IMR-90 (cell line): ENCODE measurements around the gene PNMA5. TPM values are rescaled to one million over a fixed set of nuclear protein-coding genes. Genes with fewer than 3 reads are reported as not detected.

ENCODE experiments used
- ATAC-seq: fragments of 200-7000 bp; cut with Tn5 transposase; 2 replicates; pipeline ENCODE4 v1.9.1; 2020; ENCODE audit warnings: low read depth, mild to moderate bottlenecking, moderate library complexity
- BruUV-seq: library from RNA; stranded (reverse); fragments of 400-500 nt; replicated peaks from 2 replicates; lab custom pipeline; 2021; lab: Mats Ljungman, UMichigan
- CTCF ChIA-PET: fragments of 300-600 bp; formaldehyde crosslinking; extraction: SDS; loops from one replicate; lab custom pipeline; 2021; ENCODE audit warnings: antibody characterized with exemption; lab: Yijun Ruan, JAX
- POLR2A ChIA-PET: fragments of 300-600 bp; sonication (Branson Sonifier 250); formaldehyde crosslinking; loops from one replicate; lab custom pipeline; 2022; ENCODE audit warnings: antibody characterized with exemption; ENCODE audit not compliant: unreplicated experiment; lab: Charles Lee
- DNase-seq: peaks from one replicate; pipeline ENCODE4 v3.0.0; 2013
- H2AFZ ChIP-seq: replicated peaks from 2 replicates; pipeline ENCODE3; 2013; ENCODE audit warnings: low read length, mild to moderate bottlenecking; ENCODE audit not compliant: poor library complexity
- H2AK5ac ChIP-seq: 2 replicates; pipeline ENCODE4 v1.6.1; 2013; ENCODE audit warnings: low read depth, low read length, inconsistent platforms
- H2AK9ac ChIP-seq: replicated peaks from 2 replicates; pipeline ENCODE3; 2013; ENCODE audit warnings: mild to moderate bottlenecking, low read depth, low read length, moderate library complexity; ENCODE audit not compliant: poor library complexity
- H2BK120ac ChIP-seq: 2 replicates; pipeline ENCODE4 v1.6.1; 2013; ENCODE audit warnings: low read depth, low read length, inconsistent platforms
- H2BK15ac ChIP-seq: 3 replicates; pipeline ENCODE4 v1.6.1; 2013; ENCODE audit warnings: low read depth, low read length, inconsistent platforms
- H2BK20ac ChIP-seq: 2 replicates; pipeline ENCODE4 v1.6.1; 2013; ENCODE audit warnings: low read depth, mild to moderate bottlenecking, inconsistent platforms, low read length, moderate library complexity
- H2BK5ac ChIP-seq: 2 replicates; pipeline ENCODE4 v1.6.1; 2013; ENCODE audit warnings: mild to moderate bottlenecking, low read depth, low read length, inconsistent platforms; ENCODE audit not compliant: poor library complexity, severe bottlenecking
- H3K14ac ChIP-seq: replicated peaks from 2 replicates; pipeline ENCODE4 v1.6.1; 2013; ENCODE audit warnings: low read depth, low read length, inconsistent platforms
- H3K18ac ChIP-seq: 2 replicates; pipeline ENCODE4 v1.6.1; 2013; ENCODE audit warnings: low read depth, low read length, control low read depth
- H3K23ac ChIP-seq: 2 replicates; pipeline ENCODE4 v1.6.1; 2013; ENCODE audit warnings: low read depth, low read length, inconsistent platforms
- H3K27ac ChIP-seq: 2 replicates; pipeline ENCODE4 v1.5.1; 2013; ENCODE audit warnings: mild to moderate bottlenecking, control low read depth, low read length; ENCODE audit not compliant: insufficient read depth
- H3K27me3 ChIP-seq: 2 replicates; pipeline ENCODE4 v1.6.1; 2013; ENCODE audit warnings: low read length; ENCODE audit not compliant: control insufficient read depth, insufficient read depth
- H3K36me3 ChIP-seq: 2 replicates; pipeline ENCODE4 v1.6.1; 2013; ENCODE audit warnings: low read length, mixed read lengths; ENCODE audit not compliant: control insufficient read depth, insufficient read depth
- H3K4ac ChIP-seq: 2 replicates; pipeline ENCODE4 v1.6.1; 2013; ENCODE audit warnings: low read depth, low read length, inconsistent platforms
- H3K4me1 ChIP-seq: 2 replicates; pipeline ENCODE4 v1.6.1; 2013; ENCODE audit warnings: low read length, mixed read lengths; ENCODE audit not compliant: control insufficient read depth, insufficient read depth
- H3K4me2 ChIP-seq: 2 replicates; pipeline ENCODE4 v1.6.1; 2013; ENCODE audit warnings: low read depth, mild to moderate bottlenecking, control low read depth, low read length, moderate library complexity
- H3K4me3 ChIP-seq: 2 replicates; pipeline ENCODE4 v1.5.1; 2013; ENCODE audit warnings: low read depth, mild to moderate bottlenecking, control low read depth, low read length, moderate library complexity; ENCODE audit not compliant: insufficient read depth
- H3K56ac ChIP-seq: 2 replicates; pipeline ENCODE4 v1.6.1; 2013; ENCODE audit warnings: low read length, inconsistent platforms; ENCODE audit not compliant: insufficient read depth; ENCODE audit errors: extremely low read depth
- H3K79me1 ChIP-seq, 2 experiments: 2 replicates each; pipeline ENCODE4 v1.6.1; 2013; ENCODE audit warnings: low read length in 2 of 2, inconsistent platforms in 1 of 2, low read depth in 1 of 2
- H3K9ac ChIP-seq: 2 replicates; pipeline ENCODE4 v1.6.1; 2013; ENCODE audit warnings: low read depth, low read length, control low read depth
- H3K9me1 ChIP-seq: 2 replicates; pipeline ENCODE4 v1.6.1; 2013; ENCODE audit warnings: low read length, inconsistent platforms; ENCODE audit not compliant: insufficient read depth
- H3K9me3 ChIP-seq: 2 replicates; pipeline ENCODE4 v1.6.1; 2013; ENCODE audit warnings: low read length; ENCODE audit not compliant: control insufficient read depth, insufficient read depth
- H4K20me1 ChIP-seq: 2 replicates; pipeline ENCODE4 v1.6.1; 2013; ENCODE audit warnings: low read length, inconsistent platforms; ENCODE audit not compliant: insufficient read depth
- H4K5ac ChIP-seq: 2 replicates; pipeline ENCODE4 v1.6.1; 2013; ENCODE audit warnings: mild to moderate bottlenecking, low read depth, low read length, control low read depth
- H4K8ac ChIP-seq, 2 experiments: 2 replicates each; pipeline ENCODE4 v1.6.1; 2013; ENCODE audit warnings: low read depth in 2 of 2, low read length in 2 of 2, control low read depth in 1 of 2, inconsistent platforms in 1 of 2
- H4K91ac ChIP-seq: 2 replicates; pipeline ENCODE4 v1.6.1; 2013; ENCODE audit warnings: low read depth, low read length, inconsistent platforms; ENCODE audit not compliant: insufficient read depth
- BHLHE40 ChIP-seq: fragments of 150-350 bp; IDR thresholded peaks from 2 replicates; pipeline ENCODE4 v1.6.1; 2016; ENCODE audit warnings: mild to moderate bottlenecking, low read depth, low read length
- CEBPB ChIP-seq: IDR thresholded peaks from 2 replicates; pipeline ENCODE4 v1.6.1; 2012; ENCODE audit warnings: low read depth, low read length, improper control_type of control experiment
- FOS ChIP-seq: fragments of 150-350 bp; IDR thresholded peaks from 2 replicates; pipeline ENCODE4 v1.6.1; 2016; ENCODE audit warnings: low read depth, low read length
- MAFK ChIP-seq: IDR thresholded peaks from 2 replicates; pipeline ENCODE4 v1.6.1; 2012; ENCODE audit warnings: low read depth, low read length, improper control_type of control experiment
- MAZ ChIP-seq: IDR thresholded peaks from 2 replicates; pipeline ENCODE4 v1.6.1; 2012; ENCODE audit warnings: low read depth, mild to moderate bottlenecking, low read length, improper control_type of control experiment, moderate library complexity, borderline replicate concordance
- MXI1 ChIP-seq: IDR thresholded peaks from 2 replicates; pipeline ENCODE4 v1.6.1; 2012; ENCODE audit warnings: low read depth, mild to moderate bottlenecking, low read length, moderate library complexity, borderline replicate concordance
- NFE2L2 ChIP-seq: fragments of 150-350 bp; IDR thresholded peaks from 2 replicates; pipeline ENCODE4 v1.6.1; 2016; ENCODE audit warnings: low read depth, mild to moderate bottlenecking, low read length
- POLR2A ChIP-seq: IDR thresholded peaks from 2 replicates; pipeline ENCODE4 v1.6.1; 2012; ENCODE audit warnings: mild to moderate bottlenecking, low read depth, low read length
- RAD21 ChIP-seq: IDR thresholded peaks from 2 replicates; pipeline ENCODE4 v1.6.1; 2012; ENCODE audit warnings: low read length, improper control_type of control experiment
- RFX5 ChIP-seq: IDR thresholded peaks from 2 replicates; pipeline ENCODE4 v1.8.0; 2012; ENCODE audit warnings: low read depth, mild to moderate bottlenecking, low read length, moderate library complexity
- SMC3 ChIP-seq: fragments of 150-350 bp; IDR thresholded peaks from 2 replicates; pipeline ENCODE4 v1.6.1; 2016; ENCODE audit warnings: low read depth, mild to moderate bottlenecking, antibody characterized with exemption, low read length, moderate library complexity
- WGBS, 2 experiments: methylation state at CpG; one replicate each; pipeline versions ENCODE4 v1.1.5 to v1.1.7; 2013; ENCODE audit warnings: missing lambda C conversion rate in 2 of 2; ENCODE audit not compliant: insufficient read length in 1 of 2; ENCODE audit errors: extremely low coverage in 2 of 2; 5-methylcytosine and 5-hydroxymethylcytosine counted together
- dilution Hi-C: fragments of 300-500 bp; cut with HindIII; formaldehyde crosslinking; loops from one replicate; pipeline ENCODE4 v1.14.3; 2018; ENCODE audit warnings: low sequenced_read_pairs; ENCODE audit not compliant: unreplicated experiment
- in situ Hi-C: fragments of 300-500 bp; cut with MboI; formaldehyde crosslinking; loops from 3 replicates; pipeline ENCODE4 v1.14.3; 2019; ENCODE audit warnings: low sequenced_read_pairs, inconsistent platforms, mixed read lengths
- intact Hi-C: fragments of 100-400 bp; cut with micrococcal nuclease; formaldehyde crosslinking; loops from 2 replicates; pipeline ENCODE4 v1.10.0; 2022
- polyA plus RNA-seq, 3 experiments: library from polyadenylated mRNA; depleted of rRNA; stranded (reverse); fragments of >200 nt; gene quantifications; 2 replicates each; pipeline ENCODE4 v1.2.3, GENCODE V29; 2012; ENCODE audit warnings: low replicate concordance in 1 of 3
- total RNA-seq: library from RNA; depleted of rRNA; stranded (reverse); fragments of >200 nt; gene quantifications from 2 replicates; pipeline ENCODE4 v1.2.3, GENCODE V29; 2012
- TF ChIP-seq, protein P1 (sequence below): fragments of 150-350 bp; IDR thresholded peaks from 2 replicates; pipeline ENCODE4 v1.6.1; 2017; ENCODE audit warnings: mild to moderate bottlenecking, antibody characterized with exemption, low read length, low read depth
- TF ChIP-seq, protein P2 (sequence below): fragments of 150-350 bp; IDR thresholded peaks from 2 replicates; pipeline ENCODE4 v1.6.1; 2016; ENCODE audit warnings: low read depth, mild to moderate bottlenecking, low read length, moderate library complexity, borderline replicate concordance

Gene PNMA5
- total and polyA plus RNA-seq, 2 of the 4 experiments (the other 2 are of a cell fraction) = not detected

DNA sequence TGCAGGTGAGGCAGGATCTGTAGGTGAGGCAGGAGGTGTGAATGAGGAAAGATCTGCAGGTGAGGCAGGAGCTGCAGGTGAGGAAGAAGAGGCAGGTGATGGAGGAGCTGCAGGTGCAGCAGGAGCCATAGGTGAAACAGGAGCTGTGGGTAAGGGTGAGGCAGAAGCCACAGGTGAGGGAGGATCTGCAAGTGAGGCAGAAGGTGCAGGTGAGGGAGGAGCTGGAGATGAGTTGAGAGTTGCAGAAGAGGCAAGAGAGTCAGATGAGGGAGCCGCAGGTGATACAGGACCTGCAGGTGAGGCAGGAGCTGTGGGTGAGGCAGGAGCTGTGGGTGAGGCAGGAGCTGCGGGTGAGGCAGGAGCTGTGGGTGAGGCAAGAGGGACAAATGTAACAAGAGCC, 35.2 kb upstream of the PNMA5 start:
- dilution Hi-C loops (no loop called here), in situ Hi-C loops (loop anchor here (25.0 kb wide), 1 partner anchor 433 kb away; the partner anchor contains the start of gene HAUS7)
- no peaks in the 10 kb centered on the region for H4K20me1 ChIP-seq

More for the DNA sequence above, 35.2 kb upstream of the PNMA5 start:
- Histone ChIP-seq H3K9me1 (no peaks in the 10 kb centered on the region), H4K8ac (no peak overlapping the region), H3K56ac (no peak overlapping the region), H2AFZ (no peak overlapping the region), H3K4ac (no peak overlapping the region), H2BK120ac (no peak overlapping the region), H3K27ac (no peak overlapping the region), H2AK9ac (no peak overlapping the region), H3K9ac (no peak overlapping the region), H2BK5ac (no peak overlapping the region), H2BK15ac (no peak overlapping the region), H3K9me3 (no peaks in the 10 kb centered on the region; the same call in none of the 2 replicates), H2BK20ac (no peak overlapping the region), H3K4me3 (no peak overlapping the region), H3K18ac (no peak overlapping the region), H4K5ac (no peak overlapping the region), H3K4me1 (no peaks in the 10 kb centered on the region), H3K27me3 (no peaks in the 10 kb centered on the region; the same call in 1 of the 2 replicates), H3K14ac (no peak overlapping the region), H3K4me2 (no peak overlapping the region), H2AK5ac (no peak overlapping the region), H3K36me3 (no peaks in the 10 kb centered on the region), H3K23ac (no peak overlapping the region), H4K91ac (no peak overlapping the region), H3K79me1 (no peaks in the 10 kb centered on the region)
- DNase-seq (no peak), ATAC-seq (no peak)
- BruUV-seq = no TSS peak
- TF ChIP-seq, protein P1, sequence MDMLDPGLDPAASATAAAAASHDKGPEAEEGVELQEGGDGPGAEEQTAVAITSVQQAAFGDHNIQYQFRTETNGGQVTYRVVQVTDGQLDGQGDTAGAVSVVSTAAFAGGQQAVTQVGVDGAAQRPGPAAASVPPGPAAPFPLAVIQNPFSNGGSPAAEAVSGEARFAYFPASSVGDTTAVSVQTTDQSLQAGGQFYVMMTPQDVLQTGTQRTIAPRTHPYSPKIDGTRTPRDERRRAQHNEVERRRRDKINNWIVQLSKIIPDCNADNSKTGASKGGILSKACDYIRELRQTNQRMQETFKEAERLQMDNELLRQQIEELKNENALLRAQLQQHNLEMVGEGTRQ = no peak
- TF ChIP-seq POLR2A (no peak), RFX5 (no peak), BHLHE40 (no peak), MAFK (no peak), FOS (no peak), CEBPB (no peak), SMC3 (no peak), MAZ (no peak), NFE2L2 (no peak), RAD21 (no peak), MXI1 (no peak)
- TF ChIP-seq, protein P2, sequence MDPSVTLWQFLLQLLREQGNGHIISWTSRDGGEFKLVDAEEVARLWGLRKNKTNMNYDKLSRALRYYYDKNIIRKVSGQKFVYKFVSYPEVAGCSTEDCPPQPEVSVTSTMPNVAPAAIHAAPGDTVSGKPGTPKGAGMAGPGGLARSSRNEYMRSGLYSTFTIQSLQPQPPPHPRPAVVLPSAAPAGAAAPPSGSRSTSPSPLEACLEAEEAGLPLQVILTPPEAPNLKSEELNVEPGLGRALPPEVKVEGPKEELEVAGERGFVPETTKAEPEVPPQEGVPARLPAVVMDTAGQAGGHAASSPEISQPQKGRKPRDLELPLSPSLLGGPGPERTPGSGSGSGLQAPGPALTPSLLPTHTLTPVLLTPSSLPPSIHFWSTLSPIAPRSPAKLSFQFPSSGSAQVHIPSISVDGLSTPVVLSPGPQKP = no peak
- CTCF ChIA-PET = interaction anchor here (0.6 kb wide), 1 partner anchor 11 kb away, joined by 3 read pairs; no protein-coding TSS in a partner anchor
- POLR2A ChIA-PET = no interaction called here
- intact Hi-C loops = no loop called here
- 86% methylated on average over 2 of the region's 2 CpGs; no CpG with 5 or more reads in 1 of the 2 experiments for WGBS, 2 experiments
